Measurements from ENCODE around the gene LRP1. TPM values are rescaled to one million over a fixed set of nuclear protein-coding genes. Genes with fewer than 3 reads are reported as not detected.
A peak's percentile ranks its signal among the peaks of the same experiment; 100 is the strongest.

LRP1 gene
- total and polyA plus RNA-seq, 2 experiments from 2014 or later, result 26.6 to 145 TPM

DNA sequence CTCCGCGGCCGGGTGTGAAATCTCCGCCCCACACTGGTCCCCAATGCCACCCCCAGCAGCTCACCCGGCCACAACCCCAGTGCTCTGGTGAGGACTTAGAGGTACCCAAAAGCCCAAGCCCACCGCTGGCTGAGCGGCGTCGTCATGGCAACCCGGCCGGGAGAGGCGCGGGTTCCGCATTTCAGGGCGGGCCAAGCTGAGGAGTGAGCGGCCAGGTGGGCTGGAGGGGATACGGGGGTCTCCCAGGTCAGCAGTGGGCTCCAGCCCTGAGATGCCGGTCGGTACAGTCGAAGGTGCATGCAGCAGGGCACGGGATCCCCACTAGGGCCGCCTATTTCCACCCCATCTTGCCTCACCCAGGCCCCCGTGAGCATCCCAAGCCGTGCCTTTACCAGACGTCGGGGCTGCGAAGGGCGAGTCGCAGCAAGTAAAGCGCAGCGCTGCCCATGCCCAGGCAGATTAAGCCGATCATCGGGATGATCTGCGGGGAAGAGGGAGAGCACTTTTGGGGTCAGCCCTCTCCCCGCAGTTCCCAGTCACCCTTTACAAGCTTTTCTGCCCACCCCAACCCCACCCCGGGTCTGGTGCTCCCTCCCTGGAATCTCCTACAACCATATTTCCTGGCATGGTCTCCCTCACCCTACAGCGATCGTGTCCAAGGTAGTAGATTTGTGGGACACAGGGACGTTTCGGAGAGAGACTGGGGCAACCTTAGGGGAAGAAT, 108.1 kb downstream of the LRP1 start:
- peak overlapping the region; percentile 99; the same call in 1 of the 2 replicates for H3K4me2 ChIP-seq
- H4K20me1 ChIP-seq (replicated peaks; ENCODE audit: insufficient read depth), result peaks cover 23% of the 10 kb centered on the region
- H3K27me3 Mint-ChIP-seq (ENCODE audit: insufficient read depth, low read depth, poor library complexity), result peaks cover 84% of the 10 kb centered on the region
- no peak overlapping the region for H3K27ac ChIP-seq (ENCODE audit: low read depth)
- DNase-seq (ENCODE audit: low spot score), result peak; percentile 88
- H2AFZ ChIP-seq, result no peak overlapping the region
- H3K36me3 Mint-ChIP-seq (ENCODE audit: low read depth), result peaks cover 39% of the 10 kb centered on the region
- peaks cover 47% of the 10 kb centered on the region for H3F3A ChIP-seq (replicated peaks; ENCODE audit: low read depth)
- peaks cover 8% of the 10 kb centered on the region for H3K79me2 ChIP-seq (replicated peaks; ENCODE audit: insufficient read depth)
- H3K27me3 ChIP-seq (ENCODE audit: insufficient read depth), result peaks cover 78% of the 10 kb centered on the region
- peak; percentile 72 for TF ChIP-seq POLR2AphosphoS5 (IDR thresholded peaks at IDR 0.05; ENCODE audit: low read depth)
- TF ChIP-seq STAT1 (IDR thresholded peaks at IDR 0.05; ENCODE audit: unreplicated experiment), result no peak
- H3K4me1 Mint-ChIP-seq, result peaks cover 72% of the 10 kb centered on the region
- no peaks in the 10 kb centered on the region; the same call in 2 of the 3 replicates for H3K9me3 Mint-ChIP-seq
- H3K27ac Mint-ChIP-seq, result no peak overlapping the region
- H3K4me1 ChIP-seq (ENCODE audit: insufficient read depth), result peaks cover 45% of the 10 kb centered on the region
- H3K9me2 ChIP-seq (ENCODE audit: insufficient read depth), result no peaks in the 10 kb centered on the region
- peaks cover 22% of the 10 kb centered on the region for H3K36me3 ChIP-seq (ENCODE audit: insufficient read depth)
- H3K4me3 Mint-ChIP-seq, result peak overlapping the region; percentile 79; the same call in 1 of the 3 replicates
- ATAC-seq, result peak; percentile 7
- H3K4me3 ChIP-seq, result peak overlapping the region; percentile 85; the same call in 1 of the 2 replicates

- H3K9me2 ChIP-seq (ENCODE audit: insufficient read depth), result no peaks in the 10 kb centered on the region
- H3K27me3 Mint-ChIP-seq (ENCODE audit: insufficient read depth, low read depth, poor library complexity), result peaks cover 85% of the 10 kb centered on the region
- no peaks in the 10 kb centered on the region; the same call in 2 of the 3 replicates for H3K9me3 Mint-ChIP-seq
- H3K79me2 ChIP-seq (replicated peaks; ENCODE audit: insufficient read depth), result 0 out of 2 replicates have a peak, but pooled peaks cover 3% of the 10 kb centered on the region
- H3K36me3 Mint-ChIP-seq (ENCODE audit: low read depth), result peaks cover 33% of the 10 kb centered on the region
- H3K27me3 ChIP-seq (ENCODE audit: insufficient read depth), result peaks cover 85% of the 10 kb centered on the region
- no peak overlapping the region for H3K27ac Mint-ChIP-seq
- no peak overlapping the region for H3K27ac ChIP-seq (ENCODE audit: low read depth)
- peaks cover 42% of the 10 kb centered on the region for H3F3A ChIP-seq (replicated peaks; ENCODE audit: low read depth)
- peaks cover 72% of the 10 kb centered on the region for H3K4me1 Mint-ChIP-seq
- peak overlapping the region; percentile 85 for H3K4me3 ChIP-seq
- H4K20me1 ChIP-seq (replicated peaks; ENCODE audit: insufficient read depth), result peaks cover 23% of the 10 kb centered on the region
- H2AFZ ChIP-seq, result no peak overlapping the region
- H3K4me1 ChIP-seq (ENCODE audit: insufficient read depth), result peaks cover 52% of the 10 kb centered on the region
- DNase-seq (ENCODE audit: low spot score) (no peak), ATAC-seq (peak; percentile 0; the same call in 1 of the 3 replicates)
- peak overlapping the region; percentile 99; the same call in 1 of the 2 replicates for H3K4me2 ChIP-seq
- peak overlapping the region; percentile 79 for H3K4me3 Mint-ChIP-seq
- peaks cover 16% of the 10 kb centered on the region for H3K36me3 ChIP-seq (ENCODE audit: insufficient read depth)
- TF ChIP-seq EZH2phosphoT487 (IDR thresholded peaks at IDR 0.05; ENCODE audit: unreplicated experiment) (no peak), EZH2 (IDR thresholded peaks at IDR 0.05; ENCODE audit: low read depth, unreplicated experiment) (peak; percentile 39)
- TF ChIP-seq, protein P1, sequence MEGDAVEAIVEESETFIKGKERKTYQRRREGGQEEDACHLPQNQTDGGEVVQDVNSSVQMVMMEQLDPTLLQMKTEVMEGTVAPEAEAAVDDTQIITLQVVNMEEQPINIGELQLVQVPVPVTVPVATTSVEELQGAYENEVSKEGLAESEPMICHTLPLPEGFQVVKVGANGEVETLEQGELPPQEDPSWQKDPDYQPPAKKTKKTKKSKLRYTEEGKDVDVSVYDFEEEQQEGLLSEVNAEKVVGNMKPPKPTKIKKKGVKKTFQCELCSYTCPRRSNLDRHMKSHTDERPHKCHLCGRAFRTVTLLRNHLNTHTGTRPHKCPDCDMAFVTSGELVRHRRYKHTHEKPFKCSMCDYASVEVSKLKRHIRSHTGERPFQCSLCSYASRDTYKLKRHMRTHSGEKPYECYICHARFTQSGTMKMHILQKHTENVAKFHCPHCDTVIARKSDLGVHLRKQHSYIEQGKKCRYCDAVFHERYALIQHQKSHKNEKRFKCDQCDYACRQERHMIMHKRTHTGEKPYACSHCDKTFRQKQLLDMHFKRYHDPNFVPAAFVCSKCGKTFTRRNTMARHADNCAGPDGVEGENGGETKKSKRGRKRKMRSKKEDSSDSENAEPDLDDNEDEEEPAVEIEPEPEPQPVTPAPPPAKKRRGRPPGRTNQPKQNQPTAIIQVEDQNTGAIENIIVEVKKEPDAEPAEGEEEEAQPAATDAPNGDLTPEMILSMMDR (conservative IDR thresholded peaks at IDR 0.05; ENCODE audit: low read depth in 2 of 2), result no peak
- TF ChIP-seq, protein P2, sequence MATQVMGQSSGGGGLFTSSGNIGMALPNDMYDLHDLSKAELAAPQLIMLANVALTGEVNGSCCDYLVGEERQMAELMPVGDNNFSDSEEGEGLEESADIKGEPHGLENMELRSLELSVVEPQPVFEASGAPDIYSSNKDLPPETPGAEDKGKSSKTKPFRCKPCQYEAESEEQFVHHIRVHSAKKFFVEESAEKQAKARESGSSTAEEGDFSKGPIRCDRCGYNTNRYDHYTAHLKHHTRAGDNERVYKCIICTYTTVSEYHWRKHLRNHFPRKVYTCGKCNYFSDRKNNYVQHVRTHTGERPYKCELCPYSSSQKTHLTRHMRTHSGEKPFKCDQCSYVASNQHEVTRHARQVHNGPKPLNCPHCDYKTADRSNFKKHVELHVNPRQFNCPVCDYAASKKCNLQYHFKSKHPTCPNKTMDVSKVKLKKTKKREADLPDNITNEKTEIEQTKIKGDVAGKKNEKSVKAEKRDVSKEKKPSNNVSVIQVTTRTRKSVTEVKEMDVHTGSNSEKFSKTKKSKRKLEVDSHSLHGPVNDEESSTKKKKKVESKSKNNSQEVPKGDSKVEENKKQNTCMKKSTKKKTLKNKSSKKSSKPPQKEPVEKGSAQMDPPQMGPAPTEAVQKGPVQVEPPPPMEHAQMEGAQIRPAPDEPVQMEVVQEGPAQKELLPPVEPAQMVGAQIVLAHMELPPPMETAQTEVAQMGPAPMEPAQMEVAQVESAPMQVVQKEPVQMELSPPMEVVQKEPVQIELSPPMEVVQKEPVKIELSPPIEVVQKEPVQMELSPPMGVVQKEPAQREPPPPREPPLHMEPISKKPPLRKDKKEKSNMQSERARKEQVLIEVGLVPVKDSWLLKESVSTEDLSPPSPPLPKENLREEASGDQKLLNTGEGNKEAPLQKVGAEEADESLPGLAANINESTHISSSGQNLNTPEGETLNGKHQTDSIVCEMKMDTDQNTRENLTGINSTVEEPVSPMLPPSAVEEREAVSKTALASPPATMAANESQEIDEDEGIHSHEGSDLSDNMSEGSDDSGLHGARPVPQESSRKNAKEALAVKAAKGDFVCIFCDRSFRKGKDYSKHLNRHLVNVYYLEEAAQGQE (IDR thresholded peaks at IDR 0.05; ENCODE audit: unreplicated experiment), result peak; percentile 44
Measured at GRCh38 chr12:57236925-57237595, 108.8 kb downstream of the LRP1 start.
